ENCODE results near the gene RAD9A.

- TF ChIP-seq POLR2AphosphoS5 (IDR thresholded peaks at IDR 0.05; ENCODE audit: borderline replicate concordance, low read depth, low read length) (no peak), FOXP2 (optimal IDR thresholded peaks at IDR 0.05; ENCODE audit: control extremely low read depth, extremely low read length, insufficient read depth) (no peak), EZH2 (IDR thresholded peaks at IDR 0.05) (no peak)
Observed at GRCh38 chr11:67405196-67405567, 13.4 kb downstream of the RAD9A start.
